Smooth muscle cell of the umbilical artery (primary cell): ENCODE measurements around the gene SMCHD1. TPM values are rescaled to one million over a fixed set of nuclear protein-coding genes. Genes with fewer than 3 reads are reported as not detected.

Experiments used
- total RNA-seq: library from RNA; depleted of rRNA; stranded (reverse); fragments of >200 nt; gene quantifications from 2 replicates; pipeline ENCODE4 v1.2.3, GENCODE V29; 2014

SMCHD1 gene
- 65.3 and 82.2 TPM in 2 replicates for total RNA-seq

GRCh38 chr18:2655178-2655953 is at the start of gene SMCHD1:
TSS of gene SMCHD1 (plus strand) at chr18:2655726. CDS start at chr18:2656076, 350 bp downstream.

DNA sequence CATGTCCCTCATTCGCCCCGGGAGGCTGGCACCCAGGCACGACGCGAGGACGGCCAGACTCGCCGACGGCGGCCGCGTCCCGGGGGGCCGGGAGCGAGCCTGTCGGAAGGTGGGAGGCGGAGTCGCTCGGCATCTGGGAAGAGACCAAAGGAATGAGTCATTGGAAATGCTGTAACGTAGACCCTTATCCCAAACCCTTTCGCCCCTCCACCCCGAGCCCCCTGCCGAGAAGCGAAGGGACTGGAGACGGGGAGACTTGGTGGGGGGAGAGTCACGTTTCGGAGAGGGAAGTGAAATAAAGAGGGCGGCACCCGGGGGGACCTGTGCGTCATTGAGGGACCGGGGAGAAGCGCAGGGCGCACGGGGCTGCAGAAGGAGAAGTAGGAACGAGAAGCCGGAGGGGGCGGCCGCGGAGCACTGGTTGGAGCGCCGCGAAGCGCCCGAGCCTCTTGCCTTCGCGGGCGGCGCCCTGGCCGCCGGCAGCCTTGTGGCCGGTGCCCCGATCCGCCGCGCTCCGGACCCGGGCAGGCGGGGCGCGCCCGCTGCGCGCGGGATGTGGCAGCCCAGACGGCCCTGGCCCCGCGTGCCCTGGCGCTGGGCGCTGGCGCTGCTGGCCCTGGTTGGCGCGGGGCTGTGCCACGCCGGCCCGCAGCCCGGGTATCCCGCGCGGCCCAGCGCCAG is 191.2 kb downstream of the SMCHD1 start, which contains the start of gene EMILIN2:
Gene EMILIN2, plus strand, starts transcription at position 371 of the 681 bp plus-strand sequence. Its CDS starts 183 bp downstream, at position 554.

Other genes starting within 250 kb of the SMCHD1 start
- 8.6 and 9.3 TPM in 2 replicates for gene METTL4, start 84.2 kb upstream of the SMCHD1 start, total RNA-seq
- gene NDC80, start 84.2 kb upstream of the SMCHD1 start, total RNA-seq, result 8.0 and 11.9 TPM in 2 replicates
- gene EMILIN2, start 191.3 kb downstream of the SMCHD1 start, total RNA-seq, result 2.4 and 3.9 TPM in 2 replicates